PC-9 (cell line): ENCODE data around the gene RASGEF1C. TPM values are rescaled to one million over a fixed set of nuclear protein-coding genes. Genes with fewer than 3 reads are reported as not detected.

Experiments
- BruUV-seq: library from RNA; stranded (reverse); fragments of 400-500 nt; replicated peaks from 2 replicates; lab custom pipeline; 2021; lab: Mats Ljungman, UMichigan
- CTCF ChIA-PET: fragments of 300-600 bp; sonication (Branson Sonifier 250); formaldehyde crosslinking; loops from one replicate; lab custom pipeline; 2022; ENCODE audit warnings: antibody characterized with exemption; lab: Charles Lee
- POLR2A ChIA-PET: fragments of 300-600 bp; sonication (Branson Sonifier 250); formaldehyde crosslinking; loops from one replicate; lab custom pipeline; 2022; ENCODE audit warnings: antibody characterized with exemption; ENCODE audit not compliant: unreplicated experiment; lab: Charles Lee
- DNase-seq, 2 experiments: peaks; one replicate each; pipeline versions ENCODE4 v3.0.0 to v3.0.0-alpha.2; 2015 to 2022; ENCODE audit warnings: mixed read lengths in 1 of 2
- H2AFZ ChIP-seq: fragments of 200-600 bp; sonication (generic); 2 replicates; pipeline ENCODE4 v1.8.1; 2017; ENCODE audit warnings: antibody characterized with exemption
- H3F3A ChIP-seq: fragments of 200-600 bp; sonication (generic); 2 replicates; pipeline ENCODE4 v1.8.1; 2017; ENCODE audit warnings: antibody characterized with exemption, mild to moderate bottlenecking, low read depth; ENCODE audit not compliant: insufficient read depth
- H3K27ac ChIP-seq: fragments of 200-600 bp; sonication (generic); 2 replicates; pipeline ENCODE4 v1.6.1; 2016; ENCODE audit warnings: mixed run types
- H3K27me3 ChIP-seq: fragments of 200-600 bp; sonication (generic); 2 replicates; pipeline ENCODE4 v1.6.1; 2016; ENCODE audit warnings: low read depth, mixed run types; ENCODE audit not compliant: insufficient read depth
- H3K36me3 ChIP-seq: fragments of 200-600 bp; sonication (generic); 2 replicates; pipeline ENCODE4 v1.6.1; 2016; ENCODE audit warnings: low read depth, mixed run types
- H3K4me1 ChIP-seq: fragments of 200-600 bp; sonication (generic); replicated peaks from 2 replicates; pipeline ENCODE4 v1.6.1; 2016; ENCODE audit warnings: mixed run types; ENCODE audit not compliant: insufficient read depth
- H3K4me2 ChIP-seq: fragments of 200-600 bp; sonication (generic); 2 replicates; pipeline ENCODE4 v1.6.1; 2017; ENCODE audit warnings: mixed run types
- H3K4me3 ChIP-seq: fragments of 200-600 bp; sonication (generic); 2 replicates; pipeline ENCODE4 v1.6.1; 2016; ENCODE audit warnings: mixed run types
- H3K79me2 ChIP-seq: fragments of 200-600 bp; sonication (generic); 2 replicates; pipeline ENCODE4 v1.6.1; 2017; ENCODE audit warnings: low read depth, mixed run types
- H3K9me2 ChIP-seq: fragments of 200-600 bp; sonication (generic); 2 replicates; pipeline ENCODE4 v1.8.1; 2017; ENCODE audit warnings: mild to moderate bottlenecking; ENCODE audit not compliant: insufficient read depth
- H3K9me3 ChIP-seq: fragments of 200-600 bp; sonication (generic); 2 replicates; pipeline ENCODE4 v1.8.1; 2016; ENCODE audit warnings: low read depth; ENCODE audit not compliant: insufficient read depth
- H4K20me1 ChIP-seq: fragments of 200-600 bp; sonication (generic); 2 replicates; pipeline ENCODE4 v1.8.1; 2017; ENCODE audit not compliant: insufficient read depth
- CTCF ChIP-seq: fragments of 200-600 bp; sonication (generic); conservative IDR thresholded peaks from 2 replicates; pipeline ENCODE4 v1.6.1; 2017; ENCODE audit warnings: mixed run types, antibody characterized with exemption, mild to moderate bottlenecking, moderate library complexity
- EZH2 ChIP-seq: fragments of 200-600 bp; sonication (generic); IDR thresholded peaks from 2 replicates; pipeline ENCODE4 v1.8.0; 2017; ENCODE audit warnings: antibody characterized with exemption, low read depth
- intact Hi-C: fragments of 100-400 bp; cut with micrococcal nuclease; formaldehyde crosslinking; loops from one replicate; pipeline ENCODE4 v1.10.0; 2022; ENCODE audit not compliant: unreplicated experiment
- total RNA-seq: library from RNA; stranded (reverse); gene quantifications from 2 replicates; pipeline ENCODE4 v1.2.3, GENCODE V29; 2021

The RASGEF1C gene
- total RNA-seq, 1 experiment from 2014 or later = not detected

GRCh38 chr5:180109920-180110319 is 99.1 kb downstream of the RASGEF1C start:
- Histone ChIP-seq H4K20me1 (no peaks in the 10 kb centered on the region), H3K36me3 (no peaks in the 10 kb centered on the region), H3K9me2 (no peaks in the 10 kb centered on the region), H3K79me2 (no peaks in the 10 kb centered on the region), H3K27ac (no peak overlapping the region), H2AFZ (no peak overlapping the region), H3K27me3 (no peaks in the 10 kb centered on the region), H3K4me3 (no peak overlapping the region), H3K4me1 (no peaks in the 10 kb centered on the region), H3F3A (no peaks in the 10 kb centered on the region), H3K9me3 (peaks cover 18% of the 10 kb centered on the region), H3K4me2 (no peak overlapping the region)
- no TSS peak for BruUV-seq
- intact Hi-C loops = no loop called here
- POLR2A ChIA-PET = no interaction called here
- DNase-seq = no peak
- CTCF ChIA-PET = no interaction called here
- TF ChIP-seq CTCF = no peak
- no peak for TF ChIP-seq EZH2

DNA sequence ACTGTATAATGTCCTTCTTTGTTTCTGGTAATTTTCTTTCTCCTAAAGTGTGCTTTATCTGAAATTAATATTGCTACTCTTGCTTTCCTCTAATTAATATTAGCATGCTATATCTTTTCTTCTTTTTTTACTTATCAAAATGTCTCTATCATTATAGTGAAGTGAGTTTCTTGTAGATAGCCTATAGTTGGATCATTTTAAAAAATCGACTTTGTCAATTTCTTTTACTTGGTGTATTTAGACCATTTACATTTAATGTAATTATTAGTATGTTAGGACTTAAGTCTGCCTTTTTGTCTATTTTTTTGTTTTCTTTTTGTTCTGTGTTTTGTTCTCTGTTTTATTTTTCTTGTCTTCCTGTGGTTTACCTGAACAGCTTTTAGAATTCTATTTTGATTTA is 102.0 kb downstream of the RASGEF1C start:
- no peak overlapping the region for H3K4me3 ChIP-seq
- TF ChIP-seq CTCF = no peak
- TF ChIP-seq EZH2 = no peak
- no peak for DNase-seq
- CTCF ChIA-PET = no interaction called here
- H3K36me3 ChIP-seq = no peaks in the 10 kb centered on the region
- no peak overlapping the region for H3K27ac ChIP-seq
- no peak overlapping the region for H2AFZ ChIP-seq
- H3K9me2 ChIP-seq = no peaks in the 10 kb centered on the region
- POLR2A ChIA-PET = no interaction called here
- no peaks in the 10 kb centered on the region for H3K4me1 ChIP-seq
- peaks cover 18% of the 10 kb centered on the region for H3K9me3 ChIP-seq
- H3K79me2 ChIP-seq = no peaks in the 10 kb centered on the region
- no peaks in the 10 kb centered on the region for H4K20me1 ChIP-seq
- H3F3A ChIP-seq = no peaks in the 10 kb centered on the region
- BruUV-seq = no TSS peak
- H3K4me2 ChIP-seq = no peak overlapping the region
- peaks cover 17% of the 10 kb centered on the region; the same call in 1 of the 2 replicates for H3K27me3 ChIP-seq
- intact Hi-C loops = no loop called here

GRCh38 chr5:180105827-180106312 is 103.1 kb downstream of the RASGEF1C start:
- H3K4me1 ChIP-seq = no peaks in the 10 kb centered on the region
- BruUV-seq = no TSS peak
- H3K4me3 ChIP-seq = no peak overlapping the region
- no peak for TF ChIP-seq CTCF
- no peak for TF ChIP-seq EZH2
- H4K20me1 ChIP-seq = no peaks in the 10 kb centered on the region
- DNase-seq = no peak
- no peak overlapping the region for H3K4me2 ChIP-seq
- no peak overlapping the region; the same call in 1 of the 2 replicates for H2AFZ ChIP-seq
- intact Hi-C loops = no loop called here
- H3K27me3 ChIP-seq = peaks cover 24% of the 10 kb centered on the region; the same call in 1 of the 2 replicates
- H3F3A ChIP-seq = no peaks in the 10 kb centered on the region
- CTCF ChIA-PET = no interaction called here
- no peaks in the 10 kb centered on the region for H3K9me2 ChIP-seq
- H3K36me3 ChIP-seq = no peaks in the 10 kb centered on the region
- no peak overlapping the region for H3K27ac ChIP-seq
- no peaks in the 10 kb centered on the region for H3K79me2 ChIP-seq
- POLR2A ChIA-PET = no interaction called here
- peaks cover 18% of the 10 kb centered on the region for H3K9me3 ChIP-seq
